Aorta (tissue), 5 donors: ENCODE results near the gene C16orf92. TPM values are rescaled to one million over a fixed set of nuclear protein-coding genes. Genes with fewer than 3 reads are reported as not detected.

Source experiments
- ATAC-seq: fragments of 200-7000 bp; cut with Tn5 transposase; one replicate; pipeline ENCODE4 v1.9.1; 2022; ENCODE audit warnings: moderate library complexity; ENCODE audit not compliant: low FRiP score
- DNase-seq, 2 donors: peaks; one replicate each; pipeline ENCODE4 v3.0.0-alpha.2; 2020
- H3K27ac ChIP-seq, 2 donors: one replicate each; pipeline ENCODE4 v1.5.1; 2013; ENCODE audit warnings: low read length in 2 of 2, mild to moderate bottlenecking in 2 of 2, moderate library complexity in 2 of 2, control low read depth in 1 of 2, inconsistent platforms in 1 of 2, low read depth in 1 of 2
- H3K27me3 ChIP-seq, 2 donors: one replicate each; pipeline ENCODE4 v1.6.1; 2013; ENCODE audit warnings: control low read depth in 1 of 2, low read length in 1 of 2, mild to moderate bottlenecking in 1 of 2, moderate library complexity in 1 of 2; ENCODE audit not compliant: insufficient read depth in 2 of 2, control insufficient read depth in 1 of 2
- H3K36me3 ChIP-seq, 2 donors: one replicate each; pipeline ENCODE4 v1.6.1; 2013; ENCODE audit warnings: control low read depth in 1 of 2, low read length in 1 of 2, mild to moderate bottlenecking in 1 of 2; ENCODE audit not compliant: insufficient read depth in 2 of 2, control insufficient read depth in 1 of 2
- H3K4me1 ChIP-seq, 2 donors: one replicate each; pipeline ENCODE4 v1.6.1; 2013; ENCODE audit warnings: low read length in 2 of 2, control low read depth in 1 of 2, mild to moderate bottlenecking in 1 of 2, moderate library complexity in 1 of 2; ENCODE audit not compliant: insufficient read depth in 2 of 2, control insufficient read depth in 1 of 2
- H3K4me3 ChIP-seq, 2 donors: one replicate each; pipeline ENCODE4 v1.5.1; 2013; ENCODE audit warnings: low read length in 2 of 2, control low read depth in 1 of 2, mild to moderate bottlenecking in 1 of 2
- H3K9me3 ChIP-seq: one replicate; pipeline ENCODE4 v1.6.1; 2013; ENCODE audit warnings: mild to moderate bottlenecking, low read length; ENCODE audit not compliant: control insufficient read depth
- intact Hi-C, 2 donors: fragments of 100-400 bp; cut with DNase I; formaldehyde crosslinking; loops; one replicate each; pipeline versions ENCODE4 v1.14.2 to v1.15.0; 2022
- polyA plus RNA-seq, 2 donors: library from polyadenylated mRNA; stranded (reverse); fragments of 200-250 nt; gene quantifications; one replicate each; pipeline ENCODE4 v1.2.3, GENCODE V29; 2013
- total RNA-seq, 2 donors: library from RNA; stranded (reverse); fragmentation: NEBNext Ultra II Directional; extraction: Animal tissue kit (Norgen Biotek cat#: 25700); gene quantifications; one replicate each; pipeline ENCODE4 v1.2.1, GENCODE V29; 2021
- donor health status: healthy with polysubstance abuse.
- donor health status: Bipolar disorder and iron deficiency.
- donor health status: DM: no; HTN: no; CAD: no.
- donor health status: DM: no; HTN: no; CAD: no.
- donor health status: DM: yes; HTN: yes; CAD: no.

Gene C16orf92
- total and polyA plus RNA-seq, 4 donors: not detected

DNA sequence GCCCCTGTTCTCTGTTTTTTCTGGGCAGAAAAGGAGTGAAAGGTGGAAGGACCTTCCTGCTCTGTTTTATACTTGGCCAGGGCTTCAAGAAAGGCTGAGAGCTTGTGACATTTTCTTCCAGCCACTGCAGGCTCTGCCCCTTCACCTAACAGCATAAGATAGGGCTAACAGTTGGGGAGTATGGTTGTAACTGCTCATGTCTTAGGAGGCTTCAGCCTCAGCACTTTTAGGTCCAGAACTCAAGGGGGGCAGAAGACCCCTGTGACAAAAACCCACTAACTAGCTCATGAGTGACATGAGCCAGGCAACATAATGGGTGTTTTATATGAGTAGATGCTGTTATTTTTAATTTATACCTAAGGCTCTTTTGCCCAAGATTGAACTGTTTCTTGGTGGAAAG, 47.5 kb downstream of the C16orf92 start:
- Histone ChIP-seq H3K4me1 (no peaks in the 10 kb centered on the region), H3K9me3 (no peaks in the 10 kb centered on the region), H3K27me3 (no peaks in the 10 kb centered on the region), H3K27ac (no peak overlapping the region), H3K36me3 (peaks cover 0 to 14% of the 10 kb centered on the region in 2 donors), H3K4me3 (no peak overlapping the region)
- DNase-seq (no peak), ATAC-seq (no peak)
- intact Hi-C loops: no loop called here

Other genes starting within 250 kb of the C16orf92 start
- gene ZG16, start 244.9 kb upstream of the C16orf92 start, total RNA-seq: under 1 TPM in 1 of 2 donors, not detected in 1; 0.12 TPM
- gene ZG16, start 244.9 kb upstream of the C16orf92 start, polyA plus RNA-seq: 10 to 100 TPM in 1 of 2 donors, 1 to 10 TPM in 1; 4.3 to 23.9 TPM
- 10 to 100 TPM in 1 of 2 donors, 1 to 10 TPM in 1; 7.4 to 13.0 TPM for gene KIF22, start 232.4 kb upstream of the C16orf92 start, total RNA-seq
- 10 to 100 TPM; 10.6 to 41.4 TPM for gene KIF22, start 232.4 kb upstream of the C16orf92 start, polyA plus RNA-seq
- gene MAZ, start 216.7 kb upstream of the C16orf92 start, total RNA-seq: 100 to 1,000 TPM; 109 to 127 TPM
- 100 to 1,000 TPM; 112 to 121 TPM for gene MAZ, start 216.7 kb upstream of the C16orf92 start, polyA plus RNA-seq
- gene PRRT2, start 211.0 kb upstream of the C16orf92 start, total RNA-seq: 10 to 100 TPM; 10.9 to 30.6 TPM
- gene PRRT2, start 211.0 kb upstream of the C16orf92 start, polyA plus RNA-seq: 10 to 100 TPM in 1 of 2 donors, 1 to 10 TPM in 1; 5.3 to 36.6 TPM
- 10 to 100 TPM; 14.9 to 29.7 TPM for gene PAGR1, start 207.0 kb upstream of the C16orf92 start, total RNA-seq
- gene PAGR1, start 207.0 kb upstream of the C16orf92 start, polyA plus RNA-seq: 10 to 100 TPM; 24.2 to 85.3 TPM
- 100 to 1,000 TPM; 138 to 184 TPM for gene MVP, start 202.7 kb upstream of the C16orf92 start, total RNA-seq
- gene MVP, start 202.7 kb upstream of the C16orf92 start, polyA plus RNA-seq: 100 to 1,000 TPM in 1 of 2 donors, 10 to 100 TPM in 1; 76.8 to 186 TPM
- 10 to 100 TPM; 63.6 to 81.1 TPM for gene CDIPT, start 160.0 kb upstream of the C16orf92 start, total RNA-seq
- 10 to 100 TPM; 60.9 to 98.0 TPM for gene CDIPT, start 160.0 kb upstream of the C16orf92 start, polyA plus RNA-seq
- gene SEZ6L2, start 123.6 kb upstream of the C16orf92 start, total RNA-seq: 1 to 10 TPM in 1 of 2 donors, under 1 TPM in 1; 0.71 to 1.4 TPM
- under 1 TPM; 0.56 to 0.63 TPM for gene SEZ6L2, start 123.6 kb upstream of the C16orf92 start, polyA plus RNA-seq
- gene ASPHD1, start 122.7 kb upstream of the C16orf92 start, total RNA-seq: under 1 TPM; 0.39 to 0.48 TPM
- under 1 TPM in 1 of 2 donors, not detected in 1; 0.46 TPM for gene ASPHD1, start 122.7 kb upstream of the C16orf92 start, polyA plus RNA-seq
- 10 to 100 TPM; 25.0 to 31.4 TPM for gene KCTD13, start 97.0 kb upstream of the C16orf92 start, total RNA-seq
- gene KCTD13, start 97.0 kb upstream of the C16orf92 start, polyA plus RNA-seq: 10 to 100 TPM in 1 of 2 donors, 1 to 10 TPM in 1; 5.3 to 20.8 TPM
- 100 to 1,000 TPM in 1 of 2 donors, 10 to 100 TPM in 1; 88.0 to 115 TPM for gene TMEM219, start 61.1 kb upstream of the C16orf92 start, total RNA-seq
- gene TMEM219, start 61.1 kb upstream of the C16orf92 start, polyA plus RNA-seq: 100 to 1,000 TPM; 189 to 244 TPM
- 10 to 100 TPM; 37.5 to 57.7 TPM for gene TAOK2, start 49.3 kb upstream of the C16orf92 start, total RNA-seq
- gene TAOK2, start 49.3 kb upstream of the C16orf92 start, polyA plus RNA-seq: 10 to 100 TPM in 1 of 2 donors, 1 to 10 TPM in 1; 7.6 to 24.2 TPM
- 1 to 10 TPM; 7.9 to 8.8 TPM for gene HIRIP3, start 27.6 kb upstream of the C16orf92 start, total RNA-seq
- gene HIRIP3, start 27.6 kb upstream of the C16orf92 start, polyA plus RNA-seq: 10 to 100 TPM; 13.3 to 23.6 TPM
- gene INO80E, start 27.0 kb upstream of the C16orf92 start, total RNA-seq: 10 to 100 TPM; 46.1 to 73.1 TPM
- 100 to 1,000 TPM in 1 of 2 donors, 10 to 100 TPM in 1; 51.0 to 108 TPM for gene INO80E, start 27.0 kb upstream of the C16orf92 start, polyA plus RNA-seq
- 1 to 10 TPM in 1 of 2 donors, under 1 TPM in 1; 0.23 to 1.8 TPM for gene DOC2A, start 12.2 kb upstream of the C16orf92 start, total RNA-seq
- gene DOC2A, start 12.2 kb upstream of the C16orf92 start, polyA plus RNA-seq: under 1 TPM in 1 of 2 donors, not detected in 1; 0.08 TPM
- gene TLCD3B, start 8.1 kb downstream of the C16orf92 start, total RNA-seq: not detected
- not detected for gene TLCD3B, start 8.1 kb downstream of the C16orf92 start, polyA plus RNA-seq
- gene ALDOA, start 42.6 kb downstream of the C16orf92 start, total RNA-seq: 100 to 1,000 TPM; 791 to 861 TPM
- 100 to 1,000 TPM; 494 to 621 TPM for gene ALDOA, start 42.6 kb downstream of the C16orf92 start, polyA plus RNA-seq
- gene PPP4C, start 52.8 kb downstream of the C16orf92 start, total RNA-seq: 10 to 100 TPM; 50.2 to 51.0 TPM
- gene PPP4C, start 52.8 kb downstream of the C16orf92 start, polyA plus RNA-seq: 10 to 100 TPM; 58.0 to 70.3 TPM
- gene TBX6, start 68.7 kb downstream of the C16orf92 start, total RNA-seq: 1 to 10 TPM in 1 of 2 donors, under 1 TPM in 1; 0.62 to 1.4 TPM
- gene TBX6, start 68.7 kb downstream of the C16orf92 start, polyA plus RNA-seq: 1 to 10 TPM in 1 of 2 donors, not detected in 1; 1.7 TPM
- 10 to 100 TPM; 66.0 to 90.3 TPM for gene YPEL3, start 73.0 kb downstream of the C16orf92 start, total RNA-seq
- 100 to 1,000 TPM in 1 of 2 donors, 10 to 100 TPM in 1; 94.2 to 240 TPM for gene YPEL3, start 73.0 kb downstream of the C16orf92 start, polyA plus RNA-seq
- gene GDPD3, start 90.3 kb downstream of the C16orf92 start, total RNA-seq: 10 to 100 TPM in 1 of 2 donors, 1 to 10 TPM in 1; 6.0 to 18.1 TPM
- gene GDPD3, start 90.3 kb downstream of the C16orf92 start, polyA plus RNA-seq: 10 to 100 TPM in 1 of 2 donors, 1 to 10 TPM in 1; 2.1 to 22.8 TPM
- gene MAPK3, start 100.0 kb downstream of the C16orf92 start, total RNA-seq: 100 to 1,000 TPM in 1 of 2 donors, 10 to 100 TPM in 1; 95.0 to 138 TPM
- gene MAPK3, start 100.0 kb downstream of the C16orf92 start, polyA plus RNA-seq: 100 to 1,000 TPM; 110 to 135 TPM
- 10 to 100 TPM; 38.4 to 42.8 TPM for gene CORO1A, start 160.4 kb downstream of the C16orf92 start, total RNA-seq
- gene CORO1A, start 160.4 kb downstream of the C16orf92 start, polyA plus RNA-seq: 10 to 100 TPM; 12.8 to 48.2 TPM
- gene BOLA2B, start 170.5 kb downstream of the C16orf92 start, total RNA-seq: 10 to 100 TPM; 31.3 to 52.1 TPM
- gene BOLA2B, start 170.5 kb downstream of the C16orf92 start, polyA plus RNA-seq: 100 to 1,000 TPM in 1 of 2 donors, 10 to 100 TPM in 1; 81.6 to 145 TPM
- 10 to 100 TPM; 19.8 to 38.9 TPM for gene SLX1A, start 170.7 kb downstream of the C16orf92 start, total RNA-seq
- 10 to 100 TPM; 23.4 to 66.6 TPM for gene SLX1A, start 170.7 kb downstream of the C16orf92 start, polyA plus RNA-seq
- 10 to 100 TPM in 1 of 2 donors, 1 to 10 TPM in 1; 6.6 to 29.7 TPM for gene SULT1A3, start 176.1 kb downstream of the C16orf92 start, total RNA-seq
- gene SULT1A3, start 176.1 kb downstream of the C16orf92 start, polyA plus RNA-seq: 10 to 100 TPM; 19.7 to 91.1 TPM
- gene NPIPB13, start 225.3 kb downstream of the C16orf92 start, total RNA-seq: 10 to 100 TPM; 19.5 to 25.8 TPM
- 1 to 10 TPM in 1 of 2 donors, under 1 TPM in 1; 0.13 to 8.5 TPM for gene NPIPB13, start 225.3 kb downstream of the C16orf92 start, polyA plus RNA-seq